HG02610 (cell line): ENCODE results near the gene BRD9.

Experiments
- ATAC-seq: cut with Tn5 transposase; IDR thresholded peaks from one replicate; pipeline ENCODE4 v1.9.1; 2021; ENCODE audit warnings: mild to moderate bottlenecking, moderate library complexity; ENCODE audit not compliant: unreplicated experiment

BRD9 gene

DNA sequence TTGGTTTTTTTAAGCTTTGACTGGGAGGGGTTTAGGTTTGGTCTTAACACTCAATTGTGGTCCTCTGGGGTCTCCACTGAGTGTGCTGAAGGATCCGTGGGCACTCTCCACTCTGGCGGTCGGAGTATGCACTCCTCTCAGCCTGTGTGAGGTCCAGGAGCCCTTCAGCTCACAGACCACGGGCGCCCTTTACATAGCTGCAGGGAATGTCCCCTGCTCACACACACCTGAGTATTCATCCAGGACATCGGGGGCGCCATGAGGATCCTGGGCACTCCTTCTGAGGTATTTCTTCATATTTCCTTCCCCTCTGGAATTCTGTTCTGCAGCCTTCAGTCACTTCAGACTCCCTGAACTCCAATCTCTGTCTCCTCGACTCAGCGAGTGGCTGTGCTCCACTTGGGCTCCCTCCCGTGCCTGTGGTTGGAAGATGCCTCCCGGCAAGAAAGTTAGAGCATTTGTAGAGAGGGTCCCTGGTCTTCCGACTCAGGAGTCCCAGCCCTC lies 12.6 kb upstream of the BRD9 start:
- ATAC-seq: no peak

GRCh38 chr5:903756-904096 lies 11.1 kb upstream of the BRD9 start:
- ATAC-seq: no peak

- ATAC-seq: no peak
Observed at GRCh38 chr5:902129-902916, 9.7 kb upstream of the BRD9 start.

- ATAC-seq: no peak
Observed at GRCh38 chr5:900781-901180, 8.2 kb upstream of the BRD9 start.

GRCh38 chr5:893711-894110 lies 1.1 kb upstream of the BRD9 start:
- no peak for ATAC-seq

- no peak for ATAC-seq
Observed at GRCh38 chr5:893137-893506, 521 bp upstream of the BRD9 start.

DNA sequence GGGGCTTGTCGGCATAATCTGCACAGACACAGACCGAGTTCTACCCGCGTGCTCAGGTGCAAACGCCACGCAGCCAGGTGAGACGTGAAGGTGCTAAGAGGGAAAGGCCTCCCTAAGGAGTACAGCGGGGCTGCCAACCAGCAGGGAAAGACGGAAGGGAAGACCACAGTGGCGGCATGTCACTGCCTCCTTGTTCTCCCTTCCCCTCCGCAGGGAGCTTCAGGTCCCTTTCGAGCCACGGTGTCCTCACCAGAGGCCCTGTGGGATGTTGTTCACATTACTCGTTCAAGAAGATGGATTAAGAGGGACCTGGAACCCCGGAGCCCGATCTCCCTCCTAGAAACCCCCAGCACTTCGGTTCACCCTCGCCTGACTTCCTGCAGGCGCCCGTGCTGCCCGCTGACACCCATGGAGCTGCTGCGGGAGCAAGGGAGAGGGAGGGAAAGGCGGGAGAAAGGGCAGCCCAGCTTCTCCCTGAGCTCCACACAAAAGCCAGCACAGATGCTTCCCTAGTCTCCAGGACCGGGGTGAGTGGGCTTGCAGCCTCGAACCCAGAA lies 686 bp downstream of the BRD9 start:
- no peak for ATAC-seq

DNA sequence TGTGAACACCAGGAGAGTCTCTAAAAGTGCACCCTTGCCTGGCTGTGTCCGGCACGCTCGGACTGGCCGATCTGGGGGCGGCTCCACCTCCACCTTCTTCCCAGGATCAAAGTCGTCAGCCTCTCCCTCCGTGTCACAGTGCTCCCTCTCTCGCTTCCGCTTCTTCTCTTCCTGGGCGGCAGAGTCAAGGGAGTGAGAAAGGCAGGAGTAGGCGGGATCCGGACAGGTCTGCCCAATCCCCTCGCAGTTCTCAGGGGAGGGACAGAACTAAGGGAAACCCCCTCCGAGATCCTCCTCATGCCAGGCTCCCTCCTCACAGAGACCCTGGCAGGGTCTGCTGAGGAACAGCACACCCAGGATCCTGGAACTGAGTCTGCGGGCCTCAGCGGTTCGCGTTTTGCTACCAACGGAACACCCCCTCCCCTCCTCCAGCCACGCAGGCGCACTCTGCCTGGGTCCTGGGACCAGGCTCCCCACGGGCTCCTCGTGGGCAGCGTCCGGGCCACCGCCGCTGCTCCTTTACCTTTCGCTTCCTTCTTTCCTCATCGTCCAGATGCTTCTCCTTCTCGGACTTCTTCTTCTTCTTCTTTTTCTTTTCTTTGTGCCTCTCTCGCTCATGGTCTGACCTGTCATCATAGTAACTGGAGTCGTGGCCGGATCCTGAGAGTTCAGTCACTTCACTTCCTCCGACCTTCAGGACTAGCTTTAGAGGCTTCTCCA lies 1.3 kb downstream of the BRD9 start:
- ATAC-seq: no peak

DNA sequence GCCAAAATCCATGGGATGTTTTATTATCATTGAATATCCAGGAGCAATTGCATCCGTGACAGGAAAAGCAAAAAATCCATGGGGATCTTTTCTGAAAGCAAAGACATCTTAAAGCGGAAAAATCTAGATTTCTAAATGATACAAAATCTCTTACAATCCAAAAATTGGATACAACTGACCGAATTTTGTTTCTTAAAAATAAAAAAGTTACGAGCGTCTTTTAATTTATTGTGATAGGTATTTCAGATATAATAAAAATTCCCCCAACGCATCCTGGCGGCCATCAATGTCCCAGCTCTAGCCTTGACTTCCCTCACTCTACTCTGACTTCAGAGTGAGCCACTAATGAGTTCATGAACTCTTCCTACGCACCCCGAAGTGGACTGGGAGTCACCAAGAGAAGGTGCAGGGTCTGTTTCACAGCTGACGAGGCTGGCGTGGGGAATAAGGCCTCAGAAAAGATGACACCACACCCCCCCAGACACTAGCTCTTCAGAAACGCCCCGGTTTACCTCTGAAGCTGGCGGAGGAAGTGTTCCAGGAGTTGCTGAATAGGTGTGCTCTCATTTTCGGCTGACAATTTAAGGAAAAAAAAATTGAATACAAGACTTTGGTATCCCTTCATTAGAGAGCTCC lies 3.4 kb downstream of the BRD9 start:
- ATAC-seq: no peak

DNA sequence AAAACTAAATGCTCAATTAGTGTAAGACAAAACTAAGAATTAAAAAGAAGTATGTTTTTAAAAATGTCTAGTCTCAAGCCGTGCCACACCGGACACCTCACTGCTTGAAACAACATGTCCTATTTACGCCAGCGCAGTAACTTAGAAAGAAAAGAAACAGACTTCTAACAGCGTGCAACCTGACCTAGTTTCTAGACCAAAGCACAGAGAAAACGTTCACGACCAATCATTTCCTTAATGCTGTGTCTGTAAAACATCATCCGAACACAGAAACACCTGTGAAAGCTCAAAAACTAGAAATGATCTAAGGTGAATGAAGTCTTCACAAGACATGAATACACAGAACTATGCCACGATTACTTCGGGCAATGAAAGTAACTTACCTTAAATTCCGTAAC lies 4.0 kb downstream of the BRD9 start:
- ATAC-seq: no peak

GRCh38 chr5:887947-888637 lies 4.5 kb downstream of the BRD9 start:
- no peak for ATAC-seq

GRCh38 chr5:886716-887325 lies 5.8 kb downstream of the BRD9 start:
- no peak for ATAC-seq

DNA sequence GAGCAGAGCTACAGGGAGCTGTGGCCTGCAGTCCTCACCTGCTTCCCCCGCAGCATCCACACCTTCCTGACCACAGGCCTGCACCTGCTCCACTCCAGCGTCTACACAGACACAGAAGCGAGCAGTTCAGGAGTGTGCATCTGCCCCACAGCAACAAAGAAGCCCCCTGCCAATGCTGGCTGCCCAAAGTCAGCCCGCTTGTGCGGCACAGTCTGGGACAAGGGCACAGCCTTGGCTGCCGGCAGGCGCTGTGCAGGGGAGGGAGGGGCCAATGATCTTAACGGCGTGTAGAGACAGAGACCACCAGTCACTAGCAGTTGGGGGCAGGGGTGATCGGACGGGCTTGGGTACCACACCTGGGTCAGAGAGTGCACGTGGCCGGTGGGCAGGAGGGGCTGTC lies 6.6 kb downstream of the BRD9 start:
- ATAC-seq: no peak

- ATAC-seq: no peak
Observed at GRCh38 chr5:885529-885928, 7.1 kb downstream of the BRD9 start.

DNA sequence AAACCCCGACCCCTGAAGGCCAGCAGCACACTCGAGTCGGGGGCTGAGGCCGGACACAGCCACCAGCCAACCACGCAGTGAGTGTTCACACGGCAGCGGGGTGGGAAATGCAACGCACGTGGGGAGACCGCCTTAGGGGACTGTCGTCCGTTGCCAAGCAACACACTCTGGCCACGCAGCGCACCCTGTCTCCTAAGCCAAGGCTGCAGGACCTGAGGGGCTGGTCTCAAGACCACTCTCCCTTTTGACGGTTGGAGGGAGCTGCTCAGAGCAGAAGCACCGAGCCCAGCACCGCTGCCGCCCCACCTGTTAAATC lies 7.5 kb downstream of the BRD9 start:
- ATAC-seq: no peak

DNA sequence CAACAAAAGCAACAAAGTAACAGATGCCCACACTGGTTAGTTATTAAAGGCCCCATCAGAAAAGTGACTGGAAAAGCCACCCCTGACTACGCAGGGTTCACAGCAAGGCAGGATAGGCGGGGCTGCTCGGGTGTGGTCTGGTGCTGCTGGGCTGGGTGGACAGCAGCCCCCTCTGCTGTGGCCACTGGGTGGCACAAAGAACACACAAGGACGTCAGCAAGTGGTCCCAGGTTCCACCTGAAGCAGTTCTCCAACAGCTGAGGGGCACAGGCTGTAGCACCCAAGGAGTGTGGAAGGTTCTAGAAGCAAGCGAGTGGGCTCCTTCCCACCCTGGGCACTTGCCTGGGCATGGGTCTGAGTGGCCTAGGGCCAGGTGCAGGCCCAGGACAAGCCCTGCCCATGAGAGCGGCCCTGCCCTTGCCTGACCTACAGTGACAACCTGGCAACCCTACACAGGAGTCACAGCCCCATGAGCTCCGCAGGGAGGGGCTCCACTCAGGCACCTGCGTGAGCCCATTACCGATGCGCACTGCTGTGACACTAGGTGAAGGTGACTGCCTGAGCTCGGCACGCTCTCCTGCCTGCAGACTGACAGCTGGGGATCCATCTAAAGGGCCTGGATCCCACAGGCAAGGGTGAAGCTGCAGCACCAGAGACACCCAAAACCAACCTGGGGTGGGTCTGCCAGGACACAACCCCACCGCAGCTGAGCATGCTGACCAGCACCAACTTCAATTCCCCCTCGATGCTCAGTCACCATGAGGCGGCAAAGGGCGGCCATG lies 8.1 kb downstream of the BRD9 start:
- no peak for ATAC-seq

GRCh38 chr5:883475-884181 lies 9.0 kb downstream of the BRD9 start:
- ATAC-seq: no peak

- no peak for ATAC-seq
Observed at GRCh38 chr5:882253-883183, 10.1 kb downstream of the BRD9 start.
